Trophoblast cell (in vitro differentiated cells and primary cell): ENCODE results near the gene ME2.

ENCODE experiments used
- DNase-seq, 2 donors: peaks; one replicate each; pipeline ENCODE4 v3.0.0-alpha.2; 2016
- H2AFZ ChIP-seq: 2 replicates; pipeline ENCODE4 v1.6.1; 2013; ENCODE audit warnings: low read length, moderate library complexity, mild to moderate bottlenecking; ENCODE audit not compliant: insufficient read depth, poor library complexity
- H2AK5ac ChIP-seq: 2 replicates; pipeline ENCODE4 v1.6.1; 2013; ENCODE audit warnings: mild to moderate bottlenecking, low read length
- H2BK120ac ChIP-seq: 2 replicates; pipeline ENCODE4 v1.6.1; 2013; ENCODE audit warnings: low read length, mild to moderate bottlenecking, moderate library complexity; ENCODE audit not compliant: insufficient read depth, poor library complexity
- H2BK12ac ChIP-seq: 2 replicates; pipeline ENCODE4 v1.6.1; 2013; ENCODE audit warnings: mild to moderate bottlenecking, low read length, moderate library complexity
- H2BK5ac ChIP-seq: 2 replicates; pipeline ENCODE4 v1.6.1; 2013; ENCODE audit warnings: low read length, low read depth, moderate library complexity, mild to moderate bottlenecking; ENCODE audit not compliant: poor library complexity
- H3K14ac ChIP-seq: 2 replicates; pipeline ENCODE4 v1.6.1; 2013; ENCODE audit warnings: mild to moderate bottlenecking, low read length
- H3K18ac ChIP-seq: 2 replicates; pipeline ENCODE4 v1.6.1; 2013; ENCODE audit warnings: mild to moderate bottlenecking, low read length
- H3K23ac ChIP-seq: 2 replicates; pipeline ENCODE4 v1.6.1; 2013; ENCODE audit warnings: low read length
- H3K27ac ChIP-seq: 2 replicates; pipeline ENCODE4 v1.5.1; 2013; ENCODE audit warnings: low read depth, mild to moderate bottlenecking, inconsistent platforms, low read length, moderate library complexity
- H3K27me3 ChIP-seq: 2 replicates; pipeline ENCODE4 v1.6.1; 2013; ENCODE audit warnings: inconsistent platforms, mild to moderate bottlenecking, low read length, moderate library complexity; ENCODE audit not compliant: insufficient read depth
- H3K36me3 ChIP-seq, 2 experiments: 1 replicate in 1 of 2; 2 replicates in 1 of 2; pipeline ENCODE4 v1.6.1; 2013; ENCODE audit warnings: low read length in 2 of 2, mild to moderate bottlenecking in 2 of 2, moderate library complexity in 1 of 2; ENCODE audit not compliant: insufficient read depth in 2 of 2, control insufficient read depth in 1 of 2
- H3K4ac ChIP-seq: 2 replicates; pipeline ENCODE4 v1.6.1; 2013; ENCODE audit warnings: low read depth, mild to moderate bottlenecking, low read length, moderate library complexity
- H3K4me1 ChIP-seq, 2 experiments: 1 replicate in 1 of 2; 2 replicates in 1 of 2; pipeline ENCODE4 v1.6.1; 2013; ENCODE audit warnings: low read length in 2 of 2, mild to moderate bottlenecking in 2 of 2, moderate library complexity in 1 of 2; ENCODE audit not compliant: insufficient read depth in 2 of 2, control insufficient read depth in 1 of 2
- H3K4me2 ChIP-seq: 2 replicates; pipeline ENCODE4 v1.6.1; 2013; ENCODE audit warnings: inconsistent platforms, mild to moderate bottlenecking, low read length, moderate library complexity
- H3K4me3 ChIP-seq: 2 replicates; pipeline ENCODE4 v1.5.1; 2013; ENCODE audit warnings: mild to moderate bottlenecking, low read depth, low read length, inconsistent platforms
- H3K79me1 ChIP-seq: one replicate; pipeline ENCODE4 v1.6.1; 2013; ENCODE audit warnings: low read length
- H3K79me2 ChIP-seq: 2 replicates; pipeline ENCODE4 v1.6.1; 2013; ENCODE audit warnings: low read length, mild to moderate bottlenecking; ENCODE audit not compliant: control insufficient read depth, insufficient read depth, poor library complexity
- H3K9ac ChIP-seq: 2 replicates; pipeline ENCODE4 v1.6.1; 2013; ENCODE audit warnings: mild to moderate bottlenecking, low read length
- H3K9me3 ChIP-seq: 2 replicates; pipeline ENCODE4 v1.6.1; 2013; ENCODE audit warnings: low read depth, mild to moderate bottlenecking, control low read depth, inconsistent platforms, low read length; ENCODE audit not compliant: insufficient read depth
- H4K12ac ChIP-seq: 2 replicates; pipeline ENCODE4 v1.6.1; 2013; ENCODE audit warnings: low read depth, mild to moderate bottlenecking, low read length, moderate library complexity
- H4K8ac ChIP-seq: 2 replicates; pipeline ENCODE4 v1.6.1; 2013; ENCODE audit warnings: low read depth, mild to moderate bottlenecking, low read length, moderate library complexity
- H4K91ac ChIP-seq: one replicate; pipeline ENCODE4 v1.6.1; 2013; ENCODE audit warnings: low read depth, mild to moderate bottlenecking, low read length, moderate library complexity
- WGBS: extraction: QIAGEN DNeasy Blood & Tissue Kit; methylation state at CpG from one replicate; pipeline ENCODE4 v1.1.7; 2013; ENCODE audit warnings: missing lambda C conversion rate; ENCODE audit not compliant: insufficient read length, insufficient coverage; ENCODE audit errors: extremely low coverage; 5-methylcytosine and 5-hydroxymethylcytosine counted together

ME2 gene

DNA sequence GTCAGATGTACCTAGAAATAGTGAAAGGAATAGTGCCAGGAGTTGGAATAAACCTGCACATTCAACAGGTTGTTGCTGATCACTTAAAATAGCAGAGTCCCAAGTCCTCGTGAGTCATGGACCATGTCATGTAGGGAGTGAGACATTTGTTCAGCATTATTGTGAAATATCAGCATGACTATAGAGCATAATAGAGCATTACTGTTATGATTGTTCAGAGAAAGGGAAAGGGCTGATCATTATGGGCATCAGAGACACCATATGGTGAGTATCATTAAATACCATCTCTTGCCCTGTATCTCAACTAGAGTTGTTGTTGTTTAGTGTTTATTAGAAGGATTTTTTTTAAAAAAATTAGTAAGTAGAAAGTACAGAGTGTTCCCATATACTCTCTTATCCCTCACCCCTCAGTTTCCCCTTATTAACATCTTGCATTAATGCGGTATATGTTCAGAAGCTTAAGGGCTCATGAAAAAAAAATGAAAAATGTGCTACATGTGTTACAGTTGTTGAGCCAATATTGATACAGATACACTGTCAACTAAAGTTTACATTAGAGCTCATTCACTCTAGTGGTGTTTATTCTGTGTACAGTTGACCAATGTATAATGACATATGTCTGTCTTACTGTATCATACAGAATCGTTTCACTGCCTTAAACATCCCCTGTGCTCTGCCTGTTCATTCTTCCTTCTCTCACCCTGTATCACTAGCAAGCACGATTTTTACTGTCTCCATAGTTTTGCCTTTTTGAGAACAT lies 94.6 kb downstream of the ME2 start:
- no peak overlapping the region for H3K4me2 ChIP-seq
- H3K79me1 ChIP-seq = no peaks in the 10 kb centered on the region
- no peak overlapping the region for H3K4ac ChIP-seq
- H3K18ac ChIP-seq = no peak overlapping the region
- no peaks in the 10 kb centered on the region for H3K27me3 ChIP-seq
- no peak overlapping the region for H2AK5ac ChIP-seq
- H3K9ac ChIP-seq = no peak overlapping the region
- no peak overlapping the region for H3K14ac ChIP-seq
- H2AFZ ChIP-seq = no peak overlapping the region
- H2BK5ac ChIP-seq = no peak overlapping the region
- no peak overlapping the region for H3K23ac ChIP-seq
- no peak overlapping the region for H3K27ac ChIP-seq
- no peak overlapping the region for H2BK12ac ChIP-seq
- H4K91ac ChIP-seq = no peak overlapping the region
- no peak overlapping the region for H4K8ac ChIP-seq
- H3K36me3 ChIP-seq = peaks cover 9 to 15% of the 10 kb centered on the region in 2 experiments
- peak; percentile 27 to 61 for DNase-seq
- WGBS = no CpG with 5 or more reads among the region's 4 CpGs
- H3K4me1 ChIP-seq = no peaks in the 10 kb centered on the region
- H3K4me3 ChIP-seq = no peak overlapping the region
- peaks cover 11% of the 10 kb centered on the region for H3K9me3 ChIP-seq
- H3K79me2 ChIP-seq = peaks cover under 1% of the 10 kb centered on the region
- no peak overlapping the region for H4K12ac ChIP-seq
- no peak overlapping the region for H2BK120ac ChIP-seq

DNA sequence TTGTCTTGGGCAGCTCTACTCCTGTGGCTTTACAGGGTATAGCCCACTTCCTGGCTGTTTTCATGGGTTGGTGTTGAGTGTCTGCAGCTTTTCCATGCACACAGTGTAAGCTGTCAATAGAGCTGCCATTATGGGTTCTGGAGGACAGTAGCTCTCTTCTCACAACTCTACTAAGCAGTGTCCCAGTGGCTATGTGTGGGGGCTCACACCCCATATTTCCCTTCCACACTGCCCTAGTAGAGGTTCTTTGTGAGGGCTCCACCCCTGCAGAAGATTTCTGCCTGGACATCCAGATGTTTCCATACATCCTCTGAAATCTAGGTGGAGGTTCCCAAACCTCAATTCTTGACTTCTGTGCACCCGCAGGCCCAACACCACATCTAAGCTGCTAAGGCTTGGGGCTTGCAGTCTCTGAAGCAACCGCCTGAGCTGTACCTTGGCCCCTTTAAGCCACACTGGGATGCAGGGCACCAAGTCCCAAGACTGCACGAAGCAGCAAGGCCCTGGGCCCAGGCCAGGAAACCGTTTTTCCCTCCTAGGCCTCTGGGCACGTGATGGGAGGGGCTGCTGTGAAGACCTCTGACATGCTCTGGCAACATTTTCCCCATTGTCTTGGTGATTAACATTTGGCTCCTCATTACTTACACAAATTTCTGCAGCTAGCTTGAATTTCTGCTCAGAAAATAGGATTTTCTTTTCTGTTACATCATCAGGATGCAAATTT lies 98.3 kb downstream of the ME2 start:
- Histone ChIP-seq H3K4me1 (no peaks in the 10 kb centered on the region), H4K12ac (no peak overlapping the region), H3K4me2 (no peak overlapping the region), H2BK5ac (no peak overlapping the region), H2AK5ac (no peak overlapping the region), H3K4ac (no peak overlapping the region), H3K4me3 (peak overlapping the region; percentile 28), H4K8ac (no peak overlapping the region), H3K9ac (no peak overlapping the region), H2AFZ (no peak overlapping the region), H3K27ac (no peak overlapping the region), H3K79me2 (no peaks in the 10 kb centered on the region), H2BK12ac (no peak overlapping the region), H2BK120ac (no peak overlapping the region), H3K36me3 (peaks cover 9 to 19% of the 10 kb centered on the region in 2 experiments), H4K91ac (no peak overlapping the region), H3K14ac (no peak overlapping the region), H3K23ac (no peak overlapping the region), H3K79me1 (peaks cover 2% of the 10 kb centered on the region), H3K27me3 (no peaks in the 10 kb centered on the region), H3K18ac (no peak overlapping the region), H3K9me3 (peaks cover 11% of the 10 kb centered on the region)
- no CpG with 5 or more reads among the region's 5 CpGs for WGBS
- DNase-seq = no peak

DNA sequence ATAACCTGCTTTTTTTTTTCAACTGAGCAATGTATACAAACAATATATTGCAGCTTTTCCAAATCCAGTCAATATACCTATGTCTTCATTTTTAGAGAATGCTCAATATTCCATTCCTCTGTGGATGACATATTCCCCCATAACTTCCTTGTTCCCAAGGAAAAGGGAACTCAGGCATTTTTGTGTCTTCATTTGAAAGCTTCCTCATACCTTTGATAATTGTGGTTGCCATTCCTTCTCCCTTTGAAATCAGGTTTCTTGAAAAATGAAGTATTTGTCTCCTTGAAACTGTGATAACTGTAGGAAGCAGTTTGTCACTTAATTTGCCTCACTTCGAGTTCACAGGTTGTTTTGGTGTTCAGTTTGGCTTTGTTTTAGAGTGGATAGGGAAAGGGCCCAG lies 102.5 kb downstream of the ME2 start:
- peaks cover 0 to 3% of the 10 kb centered on the region in 2 experiments for H3K4me1 ChIP-seq
- no peaks in the 10 kb centered on the region for H3K27me3 ChIP-seq
- no peak overlapping the region for H4K8ac ChIP-seq
- H2AK5ac ChIP-seq = no peak overlapping the region
- DNase-seq = peak; percentile 22 to 75
- H3K9me3 ChIP-seq = peaks cover 9% of the 10 kb centered on the region
- no peak overlapping the region for H2AFZ ChIP-seq
- no CpG with 5 or more reads among the region's 1 CpG for WGBS
- peaks cover 10 to 14% of the 10 kb centered on the region in 2 experiments for H3K36me3 ChIP-seq
- no peak overlapping the region for H2BK5ac ChIP-seq
- no peak overlapping the region for H4K91ac ChIP-seq
- no peaks in the 10 kb centered on the region for H3K79me2 ChIP-seq
- no peak overlapping the region for H3K4ac ChIP-seq
- no peak overlapping the region for H4K12ac ChIP-seq
- H2BK120ac ChIP-seq = no peak overlapping the region
- no peak overlapping the region for H3K27ac ChIP-seq
- no peak overlapping the region for H3K9ac ChIP-seq
- H2BK12ac ChIP-seq = no peak overlapping the region
- H3K4me2 ChIP-seq = no peak overlapping the region
- peaks cover 2% of the 10 kb centered on the region for H3K79me1 ChIP-seq
- no peak overlapping the region for H3K4me3 ChIP-seq
- H3K18ac ChIP-seq = no peak overlapping the region
- no peak overlapping the region for H3K14ac ChIP-seq
- no peak overlapping the region for H3K23ac ChIP-seq

DNA sequence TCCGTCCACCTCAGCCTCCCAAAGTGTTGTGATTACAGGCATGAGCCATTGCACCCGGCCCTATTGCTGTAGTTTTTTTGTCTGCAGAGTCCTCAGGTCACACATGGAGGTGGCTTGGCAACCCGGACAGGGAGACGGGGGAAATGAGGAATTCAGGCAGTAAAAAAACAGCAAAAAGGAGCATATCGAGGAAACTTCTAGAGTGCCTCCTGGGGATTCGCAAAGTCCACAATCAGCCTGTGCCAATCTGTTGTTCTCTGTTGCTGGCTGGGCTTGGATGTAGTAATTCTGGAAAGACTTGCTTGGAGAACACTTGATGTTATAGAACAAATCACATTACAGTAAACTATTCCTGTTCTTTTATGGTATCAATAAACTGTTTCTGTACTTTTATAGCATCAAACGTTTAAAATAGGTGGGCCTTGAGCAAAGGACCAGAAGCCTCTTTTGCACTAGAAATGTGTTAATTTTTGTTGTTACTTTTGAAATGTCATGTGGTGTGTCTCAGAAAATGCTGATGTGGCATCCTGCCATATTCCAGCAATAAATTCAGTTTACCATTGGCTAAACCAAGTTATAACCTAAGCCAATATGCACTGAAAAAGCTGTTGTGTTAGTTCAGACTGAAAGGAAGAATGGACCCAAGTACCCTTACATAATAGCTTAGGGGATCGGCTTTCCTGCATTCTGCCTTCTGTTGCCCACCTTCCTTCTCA lies 103.3 kb downstream of the ME2 start:
- Histone ChIP-seq H3K9ac (no peak overlapping the region), H2BK120ac (no peak overlapping the region), H3K27me3 (no peaks in the 10 kb centered on the region), H3K36me3 (peaks cover 6 to 8% of the 10 kb centered on the region in 2 experiments), H3K4ac (no peak overlapping the region), H2AFZ (no peak overlapping the region), H3K79me1 (peaks cover 4% of the 10 kb centered on the region), H2BK5ac (no peak overlapping the region), H3K27ac (no peak overlapping the region), H4K12ac (no peak overlapping the region), H3K9me3 (peaks cover 3% of the 10 kb centered on the region), H2AK5ac (no peak overlapping the region), H3K18ac (no peak overlapping the region), H2BK12ac (peak overlapping the region; percentile 30), H3K4me2 (no peak overlapping the region), H3K4me1 (peaks cover 3 to 6% of the 10 kb centered on the region in 2 experiments), H3K4me3 (no peak overlapping the region), H4K91ac (no peak overlapping the region), H3K23ac (no peak overlapping the region), H3K79me2 (peaks cover 2% of the 10 kb centered on the region), H4K8ac (no peak overlapping the region), H3K14ac (no peak overlapping the region)
- WGBS = no CpG with 5 or more reads among the region's 8 CpGs
- DNase-seq = no peak
